HFFc6 (cell line): ENCODE measurements around the gene C9orf78. TPM values are rescaled to one million over a fixed set of nuclear protein-coding genes. Genes with fewer than 3 reads are reported as not detected.

ENCODE experiments used
- DNase-seq: peaks from one replicate; pipeline ENCODE4 v3.0.0-alpha.2; 2018
- H3K27ac Mint-ChIP-seq: 2 replicates; pipeline ENCODE4 v1.8.0; 2020; ENCODE audit warnings: mild to moderate bottlenecking, mixed read lengths
- H3K27me3 Mint-ChIP-seq: 2 replicates; pipeline ENCODE4 v1.8.0; 2021; ENCODE audit warnings: mild to moderate bottlenecking, moderate library complexity, mixed read lengths; ENCODE audit not compliant: insufficient read depth
- H3K36me3 Mint-ChIP-seq: 2 replicates; pipeline ENCODE4 v1.8.0; 2021; ENCODE audit warnings: low read depth, mixed read lengths
- H3K4me1 Mint-ChIP-seq: 2 replicates; pipeline ENCODE4 v1.8.0; 2020; ENCODE audit warnings: low read depth, mixed read lengths
- H3K4me3 Mint-ChIP-seq: 2 replicates; pipeline ENCODE4 v1.8.0; 2020; ENCODE audit warnings: mild to moderate bottlenecking, moderate library complexity, mixed read lengths
- H3K9me3 Mint-ChIP-seq: 2 replicates; pipeline ENCODE4 v1.8.0; 2020; ENCODE audit warnings: mild to moderate bottlenecking, mixed read lengths
- total RNA-seq, 6 experiments: library from RNA; stranded (reverse); fragmentation: NEBNext Ultra II Directional; extraction: Animal tissue kit (Norgen Biotek cat#: 25700); gene quantifications; 2 replicates in 1 of 6; 3 replicates in 5 of 6; pipeline ENCODE4 v1.2.3, GENCODE V29; 2021
- TF ChIP-seq, protein P1 (sequence below): fragments of 200-600 bp; sonication (generic); IDR thresholded peaks from 2 replicates; pipeline ENCODE4 v1.5.0; 2021; ENCODE audit warnings: antibody characterized with exemption, mild to moderate bottlenecking

The C9orf78 gene
- total RNA-seq, 6 experiments from 2014 or later = 42.8 to 52.7 (median 48.5) TPM

GRCh38 chr9:129811967-129812363 lies 23.1 kb downstream of the C9orf78 start:
- H3K27ac Mint-ChIP-seq = no peak overlapping the region
- DNase-seq = no peak
- H3K4me3 Mint-ChIP-seq = no peak overlapping the region
- H3K27me3 Mint-ChIP-seq = peaks cover 7% of the 10 kb centered on the region
- H3K9me3 Mint-ChIP-seq = no peaks in the 10 kb centered on the region
- no peaks in the 10 kb centered on the region for H3K4me1 Mint-ChIP-seq
- TF ChIP-seq, protein P1, sequence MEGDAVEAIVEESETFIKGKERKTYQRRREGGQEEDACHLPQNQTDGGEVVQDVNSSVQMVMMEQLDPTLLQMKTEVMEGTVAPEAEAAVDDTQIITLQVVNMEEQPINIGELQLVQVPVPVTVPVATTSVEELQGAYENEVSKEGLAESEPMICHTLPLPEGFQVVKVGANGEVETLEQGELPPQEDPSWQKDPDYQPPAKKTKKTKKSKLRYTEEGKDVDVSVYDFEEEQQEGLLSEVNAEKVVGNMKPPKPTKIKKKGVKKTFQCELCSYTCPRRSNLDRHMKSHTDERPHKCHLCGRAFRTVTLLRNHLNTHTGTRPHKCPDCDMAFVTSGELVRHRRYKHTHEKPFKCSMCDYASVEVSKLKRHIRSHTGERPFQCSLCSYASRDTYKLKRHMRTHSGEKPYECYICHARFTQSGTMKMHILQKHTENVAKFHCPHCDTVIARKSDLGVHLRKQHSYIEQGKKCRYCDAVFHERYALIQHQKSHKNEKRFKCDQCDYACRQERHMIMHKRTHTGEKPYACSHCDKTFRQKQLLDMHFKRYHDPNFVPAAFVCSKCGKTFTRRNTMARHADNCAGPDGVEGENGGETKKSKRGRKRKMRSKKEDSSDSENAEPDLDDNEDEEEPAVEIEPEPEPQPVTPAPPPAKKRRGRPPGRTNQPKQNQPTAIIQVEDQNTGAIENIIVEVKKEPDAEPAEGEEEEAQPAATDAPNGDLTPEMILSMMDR = no peak
- peaks cover 32% of the 10 kb centered on the region; the same call in 1 of the 2 replicates for H3K36me3 Mint-ChIP-seq

DNA sequence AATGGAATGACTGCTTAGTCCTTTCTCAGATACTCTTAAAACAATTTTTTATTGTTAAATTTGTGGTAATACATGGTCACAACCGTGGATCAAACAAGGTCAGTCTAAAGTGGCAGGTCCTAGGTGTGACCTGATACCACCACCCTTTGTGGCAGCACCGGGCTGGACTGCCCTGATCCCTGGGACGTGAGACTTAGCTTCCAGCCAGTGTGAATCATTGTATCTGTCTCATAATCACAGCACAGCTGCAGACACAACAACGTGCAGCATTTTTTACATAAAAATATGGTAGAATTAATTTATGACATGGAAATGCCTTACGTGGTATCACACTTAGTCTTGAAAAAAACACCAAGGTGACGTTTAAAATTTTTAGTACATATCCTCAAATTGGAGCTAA lies 24.3 kb downstream of the C9orf78 start:
- Mint-ChIP-seq H3K9me3 (no peaks in the 10 kb centered on the region), H3K27me3 (peaks cover 7% of the 10 kb centered on the region), H3K4me3 (no peak overlapping the region), H3K36me3 (peaks cover 31% of the 10 kb centered on the region), H3K27ac (no peak overlapping the region), H3K4me1 (peaks cover 7% of the 10 kb centered on the region; the same call in 1 of the 2 replicates)
- no peak for DNase-seq
- TF ChIP-seq, protein P1 = no peak

GRCh38 chr9:129810116-129810515 lies 25.0 kb downstream of the C9orf78 start:
- TF ChIP-seq, protein P1 = no peak
- Mint-ChIP-seq H3K4me3 (no peak overlapping the region), H3K27ac (no peak overlapping the region), H3K36me3 (peaks cover 28% of the 10 kb centered on the region), H3K27me3 (peaks cover 7% of the 10 kb centered on the region), H3K9me3 (no peaks in the 10 kb centered on the region), H3K4me1 (peaks cover 8% of the 10 kb centered on the region; the same call in 1 of the 2 replicates)
- DNase-seq = no peak

DNA sequence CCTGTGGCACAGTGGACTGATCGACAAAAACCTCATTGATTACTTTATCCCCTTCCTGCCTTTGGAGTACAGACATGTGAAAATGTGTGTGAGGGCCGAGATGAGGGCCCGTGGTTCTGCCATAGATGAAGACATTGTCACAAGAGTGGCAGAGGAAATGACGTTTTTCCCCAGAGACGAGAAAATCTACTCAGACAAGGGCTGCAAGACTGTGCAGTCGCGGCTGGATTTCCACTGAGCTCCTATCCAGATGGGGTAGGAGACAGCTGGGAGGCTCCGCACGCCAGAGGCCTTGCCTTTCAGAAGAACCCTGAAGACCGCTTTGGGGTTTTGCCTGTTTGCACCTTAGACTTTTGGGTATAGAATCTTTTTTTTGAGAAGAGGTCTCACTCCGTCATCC lies 25.7 kb downstream of the C9orf78 start:
- Mint-ChIP-seq H3K36me3 (peaks cover 26% of the 10 kb centered on the region), H3K27me3 (peaks cover 7% of the 10 kb centered on the region), H3K4me1 (peaks cover 9% of the 10 kb centered on the region), H3K27ac (no peak overlapping the region), H3K9me3 (no peaks in the 10 kb centered on the region), H3K4me3 (no peak overlapping the region)
- no peak for DNase-seq
- TF ChIP-seq, protein P1 = no peak

DNA sequence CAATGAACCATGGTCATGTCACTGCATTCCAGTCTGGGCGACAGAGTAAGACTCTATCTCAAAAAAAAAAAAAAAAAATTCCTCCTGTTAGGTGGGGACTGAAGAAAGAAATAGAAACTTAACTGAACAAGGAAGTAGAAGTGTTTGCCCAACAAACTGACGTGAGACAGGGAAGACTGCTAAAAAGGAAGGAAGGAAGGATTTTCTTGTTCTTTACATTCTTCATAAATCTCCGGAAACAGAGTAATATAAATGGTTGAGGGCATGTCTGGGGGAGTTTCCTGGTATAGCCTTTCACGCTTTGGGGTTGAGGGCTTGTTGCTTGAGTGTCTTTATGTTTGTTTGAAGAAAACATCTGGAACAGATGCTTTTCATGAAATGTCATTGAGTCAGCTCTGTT lies 29.0 kb downstream of the C9orf78 start:
- H3K36me3 Mint-ChIP-seq = peaks cover 22% of the 10 kb centered on the region
- H3K27me3 Mint-ChIP-seq = peaks cover 2% of the 10 kb centered on the region; the same call in 1 of the 2 replicates
- peaks cover 15% of the 10 kb centered on the region for H3K4me1 Mint-ChIP-seq
- no peak overlapping the region for H3K4me3 Mint-ChIP-seq
- TF ChIP-seq, protein P1 = no peak
- no peaks in the 10 kb centered on the region for H3K9me3 Mint-ChIP-seq
- no peak for DNase-seq
- H3K27ac Mint-ChIP-seq = no peak overlapping the region

- TF ChIP-seq, protein P1 = no peak
- Mint-ChIP-seq H3K36me3 (peaks cover 17% of the 10 kb centered on the region), H3K4me1 (peaks cover 15% of the 10 kb centered on the region), H3K27ac (peak overlapping the region; percentile 55), H3K4me3 (peak overlapping the region; percentile 92), H3K27me3 (peaks cover 5% of the 10 kb centered on the region), H3K9me3 (no peaks in the 10 kb centered on the region)
- no peak for DNase-seq
Measured at GRCh38 chr9:129803676-129804060, 31.4 kb downstream of the C9orf78 start.
